NCI-H2029 (cell line): ENCODE measurements around the gene B3GALT4.

Experiments used
- DNase-seq: peaks from one replicate; lab custom pipeline; 2025; lab: John Stamatoyannopoulos, UW

Gene B3GALT4

DNA sequence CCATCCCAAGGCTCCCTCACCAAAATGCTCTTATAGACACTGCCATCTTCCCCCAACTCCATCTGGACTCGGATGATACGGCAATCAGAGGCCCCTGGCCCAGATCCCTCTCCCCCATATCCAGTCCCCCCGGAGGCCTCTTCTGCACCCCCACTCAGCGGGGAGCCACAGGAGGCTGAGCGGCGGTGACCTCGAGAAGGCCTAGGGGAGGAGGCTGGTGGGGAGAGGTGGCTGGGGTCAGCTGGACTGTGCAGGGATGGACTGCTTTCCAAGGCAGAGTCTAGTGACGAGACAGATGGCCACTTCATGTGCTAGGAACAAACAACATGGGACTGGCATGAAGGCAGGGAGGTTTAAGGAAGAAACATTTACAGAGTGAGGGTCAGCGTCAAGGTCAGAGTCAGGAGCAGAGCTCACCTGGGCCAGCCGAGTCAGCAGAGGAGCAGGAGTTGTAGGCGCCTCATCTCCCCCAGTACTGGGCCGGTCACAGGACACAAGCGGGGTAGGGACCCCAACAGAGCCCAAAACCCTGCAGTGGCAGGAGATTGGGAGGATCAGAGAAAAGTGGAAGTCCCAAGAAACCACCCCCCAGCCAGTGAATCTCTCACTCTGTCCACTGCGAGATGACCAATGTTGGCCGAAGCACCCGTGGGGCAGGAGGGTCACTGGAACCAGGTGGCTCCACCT lies 16.2 kb downstream of the B3GALT4 start:
- no peak for DNase-seq

GRCh38 chr6:33294086-33294823 lies 17.3 kb downstream of the B3GALT4 start:
- no peak for DNase-seq

- DNase-seq = no peak
Observed at GRCh38 chr6:33295621-33296369, 18.9 kb downstream of the B3GALT4 start.

DNA sequence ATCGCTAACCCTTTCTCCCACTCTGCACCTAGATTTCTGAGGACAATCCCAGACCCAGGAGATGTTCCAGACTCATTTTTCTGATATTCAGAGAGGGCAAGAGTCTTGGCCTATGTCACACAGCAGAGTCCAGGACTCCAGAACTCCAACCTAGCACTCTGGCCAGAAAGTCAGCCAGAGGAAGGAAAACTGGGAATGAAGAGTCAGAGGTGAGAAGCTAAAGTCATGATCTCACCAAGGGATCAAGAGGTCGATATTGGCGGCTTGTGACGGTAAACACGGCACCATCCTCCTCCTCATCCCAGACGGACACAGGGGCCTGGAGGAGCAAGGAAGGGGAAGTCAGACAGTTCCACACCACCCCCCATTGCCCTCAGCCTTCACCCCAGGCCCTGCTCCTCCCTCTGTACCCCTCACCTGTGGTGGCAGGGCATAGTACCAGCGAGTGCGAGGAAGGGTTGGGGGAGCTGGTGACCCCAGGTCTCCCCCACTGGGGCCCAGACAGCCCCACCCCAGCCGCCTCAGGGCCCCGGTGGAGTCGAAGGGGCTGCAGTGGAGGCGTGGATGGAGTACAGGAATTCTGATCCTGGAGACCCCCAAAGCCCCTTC lies 20.0 kb downstream of the B3GALT4 start:
- DNase-seq = no peak

- no peak for DNase-seq
Observed at GRCh38 chr6:33297406-33297955, 20.6 kb downstream of the B3GALT4 start.

DNA sequence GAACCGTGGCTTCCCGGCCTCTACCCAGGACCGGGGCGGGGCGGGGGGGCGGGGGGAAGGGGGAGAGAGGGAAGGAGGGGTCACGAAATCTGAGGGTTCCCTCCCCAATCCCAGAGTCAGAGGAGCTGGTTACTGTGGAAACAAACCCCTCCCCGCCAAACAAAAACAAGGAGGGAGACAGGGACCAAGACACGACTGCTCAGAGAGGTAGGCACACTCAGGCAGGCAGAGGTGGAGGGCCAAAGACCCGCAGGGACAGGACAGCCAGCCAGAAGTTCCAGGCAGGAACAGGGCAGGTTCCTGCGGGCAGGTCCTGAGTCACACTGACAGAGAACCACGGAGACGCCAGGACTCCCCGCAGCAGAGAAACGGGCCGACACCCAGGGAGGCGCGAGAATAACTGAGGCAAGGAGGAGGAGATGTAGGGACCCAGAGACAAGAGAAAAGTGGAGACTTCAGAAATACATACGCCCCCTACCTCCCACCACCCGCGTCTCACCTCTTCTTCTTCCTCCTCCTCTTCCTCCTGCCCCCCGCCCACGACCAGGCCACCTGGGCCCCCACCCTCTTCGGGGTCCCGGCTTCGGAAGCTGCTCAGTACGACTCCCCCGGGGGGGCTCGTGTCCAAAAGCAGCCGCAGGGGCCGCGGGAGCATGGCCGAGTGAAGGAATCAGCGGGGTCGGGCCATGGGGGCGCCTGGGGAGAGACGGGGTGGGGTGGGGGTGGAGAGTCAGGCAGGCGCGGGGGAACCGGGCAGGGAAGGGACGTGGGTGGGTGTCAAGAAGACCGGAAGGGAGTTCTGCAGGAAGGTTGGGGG lies 21.2 kb downstream of the B3GALT4 start:
- peak; percentile 19 for DNase-seq

GRCh38 chr6:33298773-33299236 lies 21.9 kb downstream of the B3GALT4 start, which contains the start of gene RGL2:
Gene RGL2, minus strand, starts transcription at chr6:33298942. Its CDS starts 332 bp downstream, at chr6:33298610.
- DNase-seq = peak; percentile 60

DNA sequence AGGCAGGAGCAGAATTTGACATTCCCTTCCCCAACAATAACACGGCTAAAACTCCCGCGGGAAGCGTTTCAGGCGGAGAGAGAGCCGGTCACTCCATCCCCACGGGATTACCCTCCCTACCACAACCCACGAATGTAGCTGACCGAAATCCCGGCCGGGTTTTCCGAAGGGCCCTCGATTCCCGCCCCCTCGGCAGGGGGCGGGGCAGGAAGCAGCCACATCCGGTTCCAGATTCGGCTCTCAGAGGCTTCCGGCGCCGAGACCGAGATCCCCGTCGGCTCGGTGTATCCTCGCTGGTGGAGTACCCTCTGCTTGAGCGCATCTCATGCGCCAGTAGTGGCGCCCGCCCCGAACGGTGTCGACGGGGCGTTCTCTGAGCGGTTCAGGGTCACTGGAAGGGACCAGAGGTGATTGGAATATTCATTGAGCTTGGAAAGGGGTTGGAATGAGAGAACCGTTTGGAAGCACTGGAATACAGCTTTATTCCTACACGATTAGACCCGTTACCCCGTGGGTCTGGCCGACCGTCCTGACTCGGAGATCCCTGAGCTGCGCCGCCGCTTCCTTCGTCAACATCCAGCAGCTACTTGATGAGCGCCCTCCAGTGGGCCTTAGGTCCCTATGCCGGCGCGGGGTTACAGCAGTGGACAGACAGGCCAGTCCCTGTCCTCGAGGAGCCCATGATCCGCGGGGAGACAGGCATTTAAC lies 22.5 kb downstream of the B3GALT4 start:
- peak; percentile 92 for DNase-seq

DNA sequence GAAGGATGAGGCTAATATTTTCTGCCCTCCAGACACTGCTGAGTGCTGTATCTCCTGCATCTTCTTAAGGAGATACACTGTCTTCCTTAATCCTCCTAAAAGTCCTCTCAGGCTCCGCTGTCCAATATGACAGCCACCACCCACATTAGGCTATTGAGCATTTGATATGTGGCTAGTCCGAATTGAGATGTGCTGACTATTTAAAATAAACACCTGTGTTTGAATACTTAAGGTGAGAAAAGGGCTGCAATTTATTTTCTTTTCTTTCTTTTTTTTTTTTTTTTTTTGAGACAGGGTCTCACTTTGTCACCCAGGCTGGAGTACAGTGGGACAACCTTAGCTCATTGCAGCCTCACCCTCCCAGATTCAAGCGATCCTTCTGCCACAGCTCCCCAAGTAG lies 25.0 kb downstream of the B3GALT4 start:
- no peak for DNase-seq

GRCh38 chr6:33304216-33304615 lies 27.3 kb downstream of the B3GALT4 start:
- DNase-seq = no peak

DNA sequence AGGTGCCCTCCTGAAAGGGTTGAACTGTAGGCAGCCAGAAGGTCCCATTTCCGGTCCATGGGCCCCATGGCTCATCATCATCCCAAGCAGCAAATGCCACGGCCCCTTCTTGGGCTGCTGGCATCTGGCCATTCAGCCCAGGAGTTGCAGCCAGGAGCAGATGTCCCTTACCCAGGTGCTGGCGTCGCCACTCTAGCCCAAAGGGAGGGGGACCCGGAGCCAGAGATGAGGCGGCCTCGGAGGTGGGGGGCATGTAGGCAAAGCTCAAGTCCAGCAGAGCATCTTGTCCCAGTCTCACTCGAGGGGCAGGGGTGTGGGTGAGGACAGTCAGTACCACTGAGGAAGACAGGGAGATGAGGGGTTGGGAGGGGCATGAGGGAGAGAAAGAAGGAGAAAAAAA lies 28.1 kb downstream of the B3GALT4 start:
- DNase-seq = no peak

DNA sequence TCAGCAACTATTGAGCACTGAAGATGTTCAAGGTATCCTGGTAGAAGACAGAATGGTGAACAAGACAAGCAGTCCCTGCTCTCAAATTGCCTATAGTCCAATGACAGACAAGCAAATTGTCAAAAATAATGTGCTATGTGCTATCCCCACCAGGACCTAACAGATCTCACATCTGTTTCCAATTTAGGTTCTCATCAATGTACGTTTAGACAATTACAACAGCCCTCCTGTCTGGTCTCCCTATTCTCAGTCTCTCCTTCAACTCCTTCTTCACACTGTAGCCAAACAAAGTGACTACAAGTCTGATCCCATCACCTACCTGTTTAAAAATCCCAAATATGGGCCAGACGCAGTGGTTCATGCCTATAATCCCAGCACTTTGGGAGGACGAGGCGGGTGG lies 29.4 kb downstream of the B3GALT4 start:
- DNase-seq = no peak

DNA sequence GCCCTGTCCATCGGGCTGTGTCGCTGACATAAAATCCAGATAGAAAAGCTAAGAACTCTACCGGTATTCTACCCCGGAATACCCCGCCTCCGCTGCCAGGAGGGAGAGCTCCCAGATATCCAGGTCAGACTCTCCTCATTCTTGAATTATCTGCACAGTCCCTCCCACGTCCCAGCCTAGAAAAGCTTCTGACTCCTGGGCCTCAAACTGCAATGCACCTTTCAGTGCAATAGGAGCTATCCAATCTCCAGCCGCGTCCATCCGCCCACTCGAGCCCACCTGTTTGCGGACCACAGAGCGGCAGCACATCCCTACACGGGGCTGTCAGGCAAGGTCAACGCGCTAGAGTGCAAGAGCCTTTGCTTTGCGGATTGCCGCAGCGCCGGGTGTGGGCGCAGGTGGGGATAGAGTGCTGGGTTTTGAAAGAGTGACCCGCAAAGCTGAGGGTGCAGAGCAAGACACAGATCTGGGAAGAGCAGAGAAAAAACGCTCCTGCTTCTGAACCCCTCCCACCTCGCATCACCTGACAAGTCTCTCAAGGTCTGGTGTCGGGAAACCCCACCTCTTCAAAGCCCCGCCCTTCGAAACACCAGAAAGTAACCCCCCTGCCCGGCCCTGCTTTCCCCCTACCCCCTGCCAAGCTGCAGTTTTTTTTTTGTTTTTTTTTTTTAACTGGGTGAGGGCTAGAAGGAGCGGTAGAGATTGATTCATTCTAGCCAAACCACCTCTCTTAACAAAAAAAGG lies 35.6 kb downstream of the B3GALT4 start:
- DNase-seq = peak; percentile 78

DNA sequence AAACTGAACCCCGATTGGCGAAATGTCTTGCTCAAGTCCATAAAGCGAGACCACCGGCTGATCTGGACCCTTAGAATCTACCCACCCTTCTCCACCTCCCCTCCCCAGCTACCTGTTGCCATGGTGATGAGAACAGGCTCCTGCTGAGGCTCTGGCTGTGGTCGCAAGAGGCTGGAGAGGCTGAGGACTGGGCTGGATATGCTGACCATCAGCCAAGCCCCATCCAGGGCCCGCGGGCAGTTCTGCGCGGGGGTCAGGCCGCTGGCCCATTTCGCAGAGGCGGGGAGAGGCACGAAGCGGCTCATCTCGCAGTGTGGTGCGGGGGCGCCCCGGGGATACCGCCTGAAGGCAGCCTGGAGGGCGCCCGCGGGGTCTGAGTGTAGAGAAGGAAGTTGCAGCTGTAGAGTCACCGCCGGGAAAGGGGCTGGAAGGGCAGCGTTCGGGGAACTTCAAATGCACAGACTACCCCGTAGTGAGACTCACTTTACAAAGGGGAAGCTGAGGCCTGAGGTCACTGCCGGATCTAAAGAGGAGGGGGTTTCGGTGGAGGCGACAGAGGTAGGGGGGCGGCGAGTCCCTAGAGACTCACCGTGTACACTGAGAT lies 36.3 kb downstream of the B3GALT4 start:
- DNase-seq = no peak

DNA sequence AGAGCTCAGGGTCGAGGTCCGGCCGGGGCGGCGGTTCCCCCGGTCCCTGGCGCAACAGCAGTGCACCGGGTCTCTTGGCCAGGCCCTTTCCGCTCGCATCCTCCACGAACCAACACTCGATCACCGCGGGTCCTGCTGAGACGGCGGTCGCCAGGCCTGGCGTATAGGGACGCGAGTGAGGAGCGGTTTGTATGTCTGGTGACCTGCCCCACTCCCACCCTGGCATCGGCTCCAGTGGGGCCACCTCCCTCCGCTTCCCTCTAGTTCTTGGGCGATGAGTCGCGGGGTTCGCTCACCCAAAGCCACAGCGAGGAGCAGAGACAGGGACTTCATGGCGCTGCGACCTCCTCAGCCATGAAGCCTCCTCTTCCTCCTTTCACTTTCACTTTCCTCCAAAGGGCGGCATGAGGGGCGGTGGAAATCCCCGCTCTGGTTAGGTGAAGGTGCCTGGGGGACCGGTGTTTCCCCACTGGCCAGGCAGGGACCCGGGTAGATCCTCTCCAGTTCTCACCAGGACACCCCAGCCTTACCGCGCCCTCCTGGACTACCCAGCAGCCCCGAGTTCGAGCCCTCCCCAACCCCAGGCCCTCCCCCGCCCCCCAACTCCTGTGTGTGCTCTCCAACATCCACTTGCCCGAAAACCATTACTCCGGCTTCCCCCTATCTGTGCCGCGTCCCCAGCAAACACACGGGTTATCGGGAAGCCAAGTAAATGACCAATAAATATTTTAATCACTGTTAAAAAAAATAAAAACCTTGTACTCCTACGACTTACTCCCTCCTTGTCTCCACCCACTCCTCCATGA lies 37.0 kb downstream of the B3GALT4 start, which contains the start of gene TAPBP:
Gene TAPBP (minus strand): TSS at position 370 of the 806 bp plus-strand sequence. CDS start 37 bp downstream, at position 333.
- DNase-seq = peak; percentile 26

DNA sequence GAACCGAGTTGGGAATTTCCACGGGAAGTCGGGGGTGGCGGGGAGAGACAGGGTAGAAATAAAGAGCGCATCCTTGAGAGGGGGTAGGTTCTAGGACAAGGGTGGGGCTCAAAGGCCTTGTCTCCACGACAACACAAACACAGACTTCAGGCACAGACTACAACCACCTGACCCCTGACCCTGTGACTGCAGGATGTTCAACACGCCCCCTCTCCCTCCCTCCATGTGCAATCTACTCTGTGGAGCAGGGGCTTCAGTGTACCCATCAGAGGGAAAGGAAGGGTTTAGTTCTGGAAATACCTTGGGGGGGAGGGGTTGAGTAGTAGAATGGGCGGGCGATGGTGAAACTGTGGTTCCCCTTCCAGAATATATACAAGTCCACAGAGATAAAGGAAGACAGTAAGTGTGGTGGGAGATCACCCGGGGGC lies 37.6 kb downstream of the B3GALT4 start:
- DNase-seq = peak; percentile 76

DNA sequence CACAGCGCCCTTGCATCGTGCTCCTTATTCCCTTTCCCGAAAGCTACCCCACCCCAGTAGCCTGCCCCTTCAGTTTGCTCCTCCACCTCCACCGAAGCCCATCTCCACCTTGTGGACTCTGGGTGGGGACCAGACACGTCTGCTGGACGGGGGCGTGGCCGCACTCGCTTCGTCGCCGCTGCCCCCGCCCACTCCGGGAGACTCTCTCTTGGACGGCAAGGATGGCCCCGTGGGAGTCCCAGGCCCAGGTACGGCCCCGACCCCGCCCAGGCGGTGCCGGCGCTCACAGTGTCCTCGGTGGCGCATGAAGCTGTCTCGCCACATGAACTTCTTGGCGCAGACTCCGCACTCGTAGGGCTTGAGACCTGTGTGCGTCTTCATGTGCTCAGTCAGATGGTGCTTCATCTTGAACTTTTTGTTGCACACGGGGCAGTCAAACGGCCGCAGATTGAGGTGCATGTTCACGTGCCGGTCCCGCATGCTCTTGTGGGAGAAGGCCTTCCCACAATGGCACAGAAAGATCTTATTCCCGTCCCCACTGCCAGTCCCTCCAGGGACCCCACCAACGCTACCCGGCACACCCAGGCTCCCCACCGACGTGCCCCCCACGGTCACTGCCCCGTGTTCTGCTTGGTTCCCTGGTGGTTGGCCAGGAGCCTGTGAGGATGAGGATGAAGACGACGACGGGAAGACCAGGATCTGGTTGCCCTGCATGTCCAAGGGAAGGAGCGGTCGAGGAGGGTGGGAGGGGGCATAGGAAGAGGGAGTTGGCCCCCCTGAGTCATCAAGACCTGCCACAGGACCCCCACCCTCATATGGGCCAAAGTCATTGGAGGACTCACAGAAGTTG lies 38.2 kb downstream of the B3GALT4 start:
- DNase-seq = peak; percentile 31
